ENCODE measurements around the gene TIAM1.

GRCh38 chr21:31084689-31085088, 259.4 kb downstream of the TIAM1 start:
- no peak for TF ChIP-seq POLR2A (IDR thresholded peaks at IDR 0.05)
- TF ChIP-seq, protein P1, sequence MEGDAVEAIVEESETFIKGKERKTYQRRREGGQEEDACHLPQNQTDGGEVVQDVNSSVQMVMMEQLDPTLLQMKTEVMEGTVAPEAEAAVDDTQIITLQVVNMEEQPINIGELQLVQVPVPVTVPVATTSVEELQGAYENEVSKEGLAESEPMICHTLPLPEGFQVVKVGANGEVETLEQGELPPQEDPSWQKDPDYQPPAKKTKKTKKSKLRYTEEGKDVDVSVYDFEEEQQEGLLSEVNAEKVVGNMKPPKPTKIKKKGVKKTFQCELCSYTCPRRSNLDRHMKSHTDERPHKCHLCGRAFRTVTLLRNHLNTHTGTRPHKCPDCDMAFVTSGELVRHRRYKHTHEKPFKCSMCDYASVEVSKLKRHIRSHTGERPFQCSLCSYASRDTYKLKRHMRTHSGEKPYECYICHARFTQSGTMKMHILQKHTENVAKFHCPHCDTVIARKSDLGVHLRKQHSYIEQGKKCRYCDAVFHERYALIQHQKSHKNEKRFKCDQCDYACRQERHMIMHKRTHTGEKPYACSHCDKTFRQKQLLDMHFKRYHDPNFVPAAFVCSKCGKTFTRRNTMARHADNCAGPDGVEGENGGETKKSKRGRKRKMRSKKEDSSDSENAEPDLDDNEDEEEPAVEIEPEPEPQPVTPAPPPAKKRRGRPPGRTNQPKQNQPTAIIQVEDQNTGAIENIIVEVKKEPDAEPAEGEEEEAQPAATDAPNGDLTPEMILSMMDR (IDR thresholded peaks at IDR 0.05) = no peak

All from heart left ventricle (tissue), 13 donors.